IMR-90 (cell line): ENCODE results near the gene HTR2A. TPM values are rescaled to one million over a fixed set of nuclear protein-coding genes. Genes with fewer than 3 reads are reported as not detected.

Experiments
- ATAC-seq: fragments of 200-7000 bp; cut with Tn5 transposase; 2 replicates; pipeline ENCODE4 v1.9.1; 2020; ENCODE audit warnings: low read depth, mild to moderate bottlenecking, moderate library complexity
- BruUV-seq: library from RNA; stranded (reverse); fragments of 400-500 nt; replicated peaks from 2 replicates; lab custom pipeline; 2021; lab: Mats Ljungman, UMichigan
- CTCF ChIA-PET: fragments of 300-600 bp; formaldehyde crosslinking; extraction: SDS; loops from one replicate; lab custom pipeline; 2021; ENCODE audit warnings: antibody characterized with exemption; lab: Yijun Ruan, JAX
- POLR2A ChIA-PET: fragments of 300-600 bp; sonication (Branson Sonifier 250); formaldehyde crosslinking; loops from one replicate; lab custom pipeline; 2022; ENCODE audit warnings: antibody characterized with exemption; ENCODE audit not compliant: unreplicated experiment; lab: Charles Lee
- DNase-seq: peaks from one replicate; pipeline ENCODE4 v3.0.0; 2013
- H2AFZ ChIP-seq: replicated peaks from 2 replicates; pipeline ENCODE3; 2013; ENCODE audit warnings: low read length, mild to moderate bottlenecking; ENCODE audit not compliant: poor library complexity
- H2AK5ac ChIP-seq: 2 replicates; pipeline ENCODE4 v1.6.1; 2013; ENCODE audit warnings: low read depth, low read length, inconsistent platforms
- H2AK9ac ChIP-seq: replicated peaks from 2 replicates; pipeline ENCODE3; 2013; ENCODE audit warnings: mild to moderate bottlenecking, low read depth, low read length, moderate library complexity; ENCODE audit not compliant: poor library complexity
- H2BK120ac ChIP-seq: 2 replicates; pipeline ENCODE4 v1.6.1; 2013; ENCODE audit warnings: low read depth, low read length, inconsistent platforms
- H2BK15ac ChIP-seq: 3 replicates; pipeline ENCODE4 v1.6.1; 2013; ENCODE audit warnings: low read depth, low read length, inconsistent platforms
- H2BK20ac ChIP-seq: 2 replicates; pipeline ENCODE4 v1.6.1; 2013; ENCODE audit warnings: low read depth, mild to moderate bottlenecking, inconsistent platforms, low read length, moderate library complexity
- H2BK5ac ChIP-seq: 2 replicates; pipeline ENCODE4 v1.6.1; 2013; ENCODE audit warnings: mild to moderate bottlenecking, low read depth, low read length, inconsistent platforms; ENCODE audit not compliant: poor library complexity, severe bottlenecking
- H3K14ac ChIP-seq: replicated peaks from 2 replicates; pipeline ENCODE4 v1.6.1; 2013; ENCODE audit warnings: low read depth, low read length, inconsistent platforms
- H3K18ac ChIP-seq: 2 replicates; pipeline ENCODE4 v1.6.1; 2013; ENCODE audit warnings: low read depth, low read length, control low read depth
- H3K23ac ChIP-seq: 2 replicates; pipeline ENCODE4 v1.6.1; 2013; ENCODE audit warnings: low read depth, low read length, inconsistent platforms
- H3K27ac ChIP-seq: 2 replicates; pipeline ENCODE4 v1.5.1; 2013; ENCODE audit warnings: mild to moderate bottlenecking, control low read depth, low read length; ENCODE audit not compliant: insufficient read depth
- H3K27me3 ChIP-seq: 2 replicates; pipeline ENCODE4 v1.6.1; 2013; ENCODE audit warnings: low read length; ENCODE audit not compliant: control insufficient read depth, insufficient read depth
- H3K36me3 ChIP-seq: 2 replicates; pipeline ENCODE4 v1.6.1; 2013; ENCODE audit warnings: low read length, mixed read lengths; ENCODE audit not compliant: control insufficient read depth, insufficient read depth
- H3K4ac ChIP-seq: 2 replicates; pipeline ENCODE4 v1.6.1; 2013; ENCODE audit warnings: low read depth, low read length, inconsistent platforms
- H3K4me1 ChIP-seq: 2 replicates; pipeline ENCODE4 v1.6.1; 2013; ENCODE audit warnings: low read length, mixed read lengths; ENCODE audit not compliant: control insufficient read depth, insufficient read depth
- H3K4me2 ChIP-seq: 2 replicates; pipeline ENCODE4 v1.6.1; 2013; ENCODE audit warnings: low read depth, mild to moderate bottlenecking, control low read depth, low read length, moderate library complexity
- H3K4me3 ChIP-seq: 2 replicates; pipeline ENCODE4 v1.5.1; 2013; ENCODE audit warnings: low read depth, mild to moderate bottlenecking, control low read depth, low read length, moderate library complexity; ENCODE audit not compliant: insufficient read depth
- H3K56ac ChIP-seq: 2 replicates; pipeline ENCODE4 v1.6.1; 2013; ENCODE audit warnings: low read length, inconsistent platforms; ENCODE audit not compliant: insufficient read depth; ENCODE audit errors: extremely low read depth
- H3K79me1 ChIP-seq, 2 experiments: 2 replicates each; pipeline ENCODE4 v1.6.1; 2013; ENCODE audit warnings: low read length in 2 of 2, inconsistent platforms in 1 of 2, low read depth in 1 of 2
- H3K9ac ChIP-seq: 2 replicates; pipeline ENCODE4 v1.6.1; 2013; ENCODE audit warnings: low read depth, low read length, control low read depth
- H3K9me1 ChIP-seq: 2 replicates; pipeline ENCODE4 v1.6.1; 2013; ENCODE audit warnings: low read length, inconsistent platforms; ENCODE audit not compliant: insufficient read depth
- H3K9me3 ChIP-seq: 2 replicates; pipeline ENCODE4 v1.6.1; 2013; ENCODE audit warnings: low read length; ENCODE audit not compliant: control insufficient read depth, insufficient read depth
- H4K20me1 ChIP-seq: 2 replicates; pipeline ENCODE4 v1.6.1; 2013; ENCODE audit warnings: low read length, inconsistent platforms; ENCODE audit not compliant: insufficient read depth
- H4K5ac ChIP-seq: 2 replicates; pipeline ENCODE4 v1.6.1; 2013; ENCODE audit warnings: mild to moderate bottlenecking, low read depth, low read length, control low read depth
- H4K8ac ChIP-seq, 2 experiments: 2 replicates each; pipeline ENCODE4 v1.6.1; 2013; ENCODE audit warnings: low read depth in 2 of 2, low read length in 2 of 2, control low read depth in 1 of 2, inconsistent platforms in 1 of 2
- H4K91ac ChIP-seq: 2 replicates; pipeline ENCODE4 v1.6.1; 2013; ENCODE audit warnings: low read depth, low read length, inconsistent platforms; ENCODE audit not compliant: insufficient read depth
- BHLHE40 ChIP-seq: fragments of 150-350 bp; IDR thresholded peaks from 2 replicates; pipeline ENCODE4 v1.6.1; 2016; ENCODE audit warnings: mild to moderate bottlenecking, low read depth, low read length
- CEBPB ChIP-seq: IDR thresholded peaks from 2 replicates; pipeline ENCODE4 v1.6.1; 2012; ENCODE audit warnings: low read depth, low read length, improper control_type of control experiment
- CHD1 ChIP-seq: IDR thresholded peaks from 2 replicates; pipeline ENCODE4 v1.6.1; 2012; ENCODE audit warnings: low read depth, low read length, improper control_type of control experiment
- CTCF ChIP-seq: conservative IDR thresholded peaks from 2 replicates; pipeline ENCODE4 v1.5.1; 2012; ENCODE audit warnings: mild to moderate bottlenecking, low read depth, low read length, improper control_type of control experiment
- ELK1 ChIP-seq: fragments of 150-350 bp; IDR thresholded peaks from 2 replicates; pipeline ENCODE4 v1.6.1; 2016; ENCODE audit warnings: low read depth, mild to moderate bottlenecking, low read length, moderate library complexity, borderline replicate concordance
- FOS ChIP-seq: fragments of 150-350 bp; IDR thresholded peaks from 2 replicates; pipeline ENCODE4 v1.6.1; 2016; ENCODE audit warnings: low read depth, low read length
- MAFK ChIP-seq: IDR thresholded peaks from 2 replicates; pipeline ENCODE4 v1.6.1; 2012; ENCODE audit warnings: low read depth, low read length, improper control_type of control experiment
- MAZ ChIP-seq: IDR thresholded peaks from 2 replicates; pipeline ENCODE4 v1.6.1; 2012; ENCODE audit warnings: low read depth, mild to moderate bottlenecking, low read length, improper control_type of control experiment, moderate library complexity, borderline replicate concordance
- MXI1 ChIP-seq: IDR thresholded peaks from 2 replicates; pipeline ENCODE4 v1.6.1; 2012; ENCODE audit warnings: low read depth, mild to moderate bottlenecking, low read length, moderate library complexity, borderline replicate concordance
- NFE2L2 ChIP-seq: fragments of 150-350 bp; IDR thresholded peaks from 2 replicates; pipeline ENCODE4 v1.6.1; 2016; ENCODE audit warnings: low read depth, mild to moderate bottlenecking, low read length
- POLR2A ChIP-seq: IDR thresholded peaks from 2 replicates; pipeline ENCODE4 v1.6.1; 2012; ENCODE audit warnings: mild to moderate bottlenecking, low read depth, low read length
- RAD21 ChIP-seq: IDR thresholded peaks from 2 replicates; pipeline ENCODE4 v1.6.1; 2012; ENCODE audit warnings: low read length, improper control_type of control experiment
- RCOR1 ChIP-seq: IDR thresholded peaks from 2 replicates; pipeline ENCODE4 v1.6.1; 2012; ENCODE audit warnings: mild to moderate bottlenecking, low read length, improper control_type of control experiment; ENCODE audit not compliant: insufficient replicate concordance
- RFX5 ChIP-seq: IDR thresholded peaks from 2 replicates; pipeline ENCODE4 v1.8.0; 2012; ENCODE audit warnings: low read depth, mild to moderate bottlenecking, low read length, moderate library complexity
- SMC3 ChIP-seq: fragments of 150-350 bp; IDR thresholded peaks from 2 replicates; pipeline ENCODE4 v1.6.1; 2016; ENCODE audit warnings: low read depth, mild to moderate bottlenecking, antibody characterized with exemption, low read length, moderate library complexity
- USF2 ChIP-seq: fragments of 150-350 bp; IDR thresholded peaks from 2 replicates; pipeline ENCODE4 v1.6.1; 2017; ENCODE audit warnings: mild to moderate bottlenecking, antibody characterized with exemption, low read length, low read depth
- WGBS, 2 experiments: methylation state at CpG; one replicate each; pipeline versions ENCODE4 v1.1.5 to v1.1.7; 2013; ENCODE audit warnings: missing lambda C conversion rate in 2 of 2; ENCODE audit not compliant: insufficient read length in 1 of 2; ENCODE audit errors: extremely low coverage in 2 of 2; 5-methylcytosine and 5-hydroxymethylcytosine counted together
- dilution Hi-C: fragments of 300-500 bp; cut with HindIII; formaldehyde crosslinking; loops from one replicate; pipeline ENCODE4 v1.14.3; 2018; ENCODE audit warnings: low sequenced_read_pairs; ENCODE audit not compliant: unreplicated experiment
- in situ Hi-C: fragments of 300-500 bp; cut with MboI; formaldehyde crosslinking; loops from 3 replicates; pipeline ENCODE4 v1.14.3; 2019; ENCODE audit warnings: low sequenced_read_pairs, inconsistent platforms, mixed read lengths
- intact Hi-C: fragments of 100-400 bp; cut with micrococcal nuclease; formaldehyde crosslinking; loops from 2 replicates; pipeline ENCODE4 v1.10.0; 2022
- polyA plus RNA-seq, 3 experiments: library from polyadenylated mRNA; depleted of rRNA; stranded (reverse); fragments of >200 nt; gene quantifications; 2 replicates each; pipeline ENCODE4 v1.2.3, GENCODE V29; 2012; ENCODE audit warnings: low replicate concordance in 1 of 3
- total RNA-seq: library from RNA; depleted of rRNA; stranded (reverse); fragments of >200 nt; gene quantifications from 2 replicates; pipeline ENCODE4 v1.2.3, GENCODE V29; 2012

The HTR2A gene
- total and polyA plus RNA-seq, 2 of the 4 experiments (the other 2 are of a cell fraction) = 0.02 TPM; not detected in 1

- Histone ChIP-seq H3K4me3 (no peak overlapping the region), H2BK5ac (peak overlapping the region; percentile 97), H3K9ac (no peak overlapping the region), H3K79me1 (no peaks in the 10 kb centered on the region), H2AK5ac (peak overlapping the region; percentile 87), H2BK120ac (peak overlapping the region; percentile 83), H3K4me1 (peaks cover 9% of the 10 kb centered on the region), H3K27me3 (no peaks in the 10 kb centered on the region), H2AK9ac (no peak overlapping the region), H3K4me2 (no peak overlapping the region), H3K14ac (peak overlapping the region; percentile 84), H3K4ac (peak overlapping the region; percentile 95), H3K56ac (peak overlapping the region; percentile 54; the same call in 1 of the 2 replicates), H3K36me3 (no peaks in the 10 kb centered on the region), H3K18ac (peak overlapping the region; percentile 69), H2AFZ (peak overlapping the region; percentile 47), H2BK15ac (peak overlapping the region; percentile 92), H3K23ac (peak overlapping the region; percentile 76), H3K9me3 (no peaks in the 10 kb centered on the region), H4K20me1 (no peaks in the 10 kb centered on the region), H4K8ac (peak overlapping the region; percentile 47 to 76), H3K9me1 (peaks cover 11% of the 10 kb centered on the region; the same call in 1 of the 2 replicates), H4K91ac (peak overlapping the region; percentile 81), H4K5ac (peak overlapping the region; percentile 57; the same call in 1 of the 2 replicates), H3K27ac (peak overlapping the region; percentile 29; the same call in 1 of the 2 replicates), H2BK20ac (peak overlapping the region; percentile 92)
- DNase-seq (peak; percentile 49), ATAC-seq (no peak)
- intact Hi-C loops = no loop called here
- ChIA-PET POLR2A (interaction anchor here (0.6 kb wide), 1 partner anchor 1384 kb away, joined by 3 read pairs; no protein-coding TSS in a partner anchor), CTCF (no interaction called here)
- BruUV-seq = no TSS peak
- no CpG with 5 or more reads among the region's 5 CpGs for WGBS, 2 experiments
- in situ Hi-C loops = no loop called here
- dilution Hi-C loops = no loop called here
- no peak for TF ChIP-seq CTCF
- TF ChIP-seq RAD21 = no peak
- no peak for TF ChIP-seq MAZ
- TF ChIP-seq CEBPB = no peak
- TF ChIP-seq NFE2L2 = no peak
- no peak for TF ChIP-seq CHD1
- TF ChIP-seq FOS = no peak
- no peak for TF ChIP-seq MXI1
- no peak for TF ChIP-seq RCOR1
- TF ChIP-seq BHLHE40 = no peak
- TF ChIP-seq MAFK = no peak
- TF ChIP-seq USF2 = no peak
- no peak for TF ChIP-seq SMC3
- TF ChIP-seq RFX5 = no peak
- no peak for TF ChIP-seq POLR2A
- TF ChIP-seq ELK1 = no peak
Measured at GRCh38 chr13:46803586-46803985, 93.3 kb downstream of the HTR2A start.
